Suprapubic skin (tissue), 4 donors: ENCODE measurements around the gene TPK1.

ENCODE experiments used
- CTCF ChIP-seq, 2 donors: fragments of 200-600 bp in 1 of 2; fragments of 450-650 bp in 1 of 2; sonication (generic) in 1 of 2; IDR thresholded peaks; one replicate each; pipeline ENCODE4 v1.5.1; 2016 to 2019; ENCODE audit warnings: antibody characterized with exemption in 2 of 2, mild to moderate bottlenecking in 1 of 2, moderate library complexity in 1 of 2
- EP300 ChIP-seq: sonication (generic); formaldehyde crosslinking; IDR thresholded peaks from one replicate; pipeline ENCODE4 v1.6.1; 2017; ENCODE audit warnings: antibody characterized with exemption
- POLR2A ChIP-seq, 2 donors: fragments of 450-650 bp; IDR thresholded peaks; one replicate each; pipeline ENCODE4 v1.6.1; 2017; ENCODE audit warnings: antibody characterized with exemption in 2 of 2, mild to moderate bottlenecking in 2 of 2, moderate library complexity in 2 of 2
- POLR2AphosphoS5 ChIP-seq, 3 donors: sonication (generic); formaldehyde crosslinking; IDR thresholded peaks; one replicate each; pipeline ENCODE4 v1.6.1; 2017; ENCODE audit warnings: antibody characterized with exemption in 3 of 3

GRCh38 chr7:144780071-144780608, 55.7 kb downstream of the TPK1 start:
- TF ChIP-seq POLR2A (IDR thresholded peaks at IDR 0.05) (no peak), EP300 (no peak), CTCF (IDR thresholded peaks at IDR 0.05) (no peak), POLR2AphosphoS5 (IDR thresholded peaks at IDR 0.05) (no peak)
